A673 (cell line): Measurements from ENCODE around the gene EGFR. TPM values are rescaled to one million over a fixed set of nuclear protein-coding genes. Genes with fewer than 3 reads are reported as not detected.
A peak's percentile ranks its signal among the peaks of the same experiment; 100 is the strongest.

Source experiments
- BruUV-seq: library from RNA; stranded (reverse); fragments of 400-500 nt; replicated peaks from 2 replicates; lab custom pipeline; 2021; lab: Mats Ljungman, UMichigan
- CTCF ChIA-PET: fragments of 300-600 bp; sonication (Branson Sonifier 250); formaldehyde crosslinking; loops from one replicate; lab custom pipeline; 2022; ENCODE audit warnings: antibody characterized with exemption; lab: Charles Lee
- POLR2A ChIA-PET: fragments of 300-600 bp; sonication (Branson Sonifier 250); formaldehyde crosslinking; loops from one replicate; lab custom pipeline; 2022; ENCODE audit warnings: antibody characterized with exemption; ENCODE audit not compliant: low non-redundant PET; lab: Charles Lee
- DNase-seq: peaks from one replicate; pipeline ENCODE4 v3.0.0-alpha.2; 2015; ENCODE audit warnings: low spot score
- H3K27ac ChIP-seq: fragments of 200-600 bp; sonication (generic); 2 replicates; pipeline ENCODE4 v1.5.1; 2016; ENCODE audit warnings: mixed run types, low read depth, mild to moderate bottlenecking, mixed read lengths, antibody characterized with exemption, low read length; ENCODE audit not compliant: poor library complexity, severe bottlenecking
- H3K27me3 ChIP-seq: fragments of 200-600 bp; sonication (generic); replicated peaks from 2 replicates; pipeline ENCODE4 v1.6.1; 2017; ENCODE audit warnings: mixed run types, low read depth, mild to moderate bottlenecking, mixed read lengths, antibody characterized with exemption, low read length; ENCODE audit not compliant: insufficient read depth, poor library complexity
- H3K36me3 ChIP-seq: fragments of 200-600 bp; sonication (generic); 2 replicates; pipeline ENCODE4 v1.6.1; 2016; ENCODE audit warnings: mixed run types, mild to moderate bottlenecking, mixed read lengths, antibody characterized with exemption, low read length; ENCODE audit not compliant: insufficient read depth, poor library complexity, severe bottlenecking
- H3K4me1 ChIP-seq: fragments of 200-600 bp; sonication (generic); 2 replicates; pipeline ENCODE4 v1.6.1; 2017; ENCODE audit warnings: mixed run types, mild to moderate bottlenecking, mixed read lengths, antibody characterized with exemption, low read length; ENCODE audit not compliant: insufficient read depth, poor library complexity, severe bottlenecking
- H3K4me3 ChIP-seq: fragments of 200-600 bp; sonication (generic); 2 replicates; pipeline ENCODE4 v1.5.1; 2016; ENCODE audit warnings: low read depth, mixed run types, mild to moderate bottlenecking, mixed read lengths, low read length; ENCODE audit not compliant: poor library complexity, severe bottlenecking
- H3K9me3 ChIP-seq: fragments of 200-600 bp; sonication (generic); 2 replicates; pipeline ENCODE4 v1.6.1; 2016; ENCODE audit warnings: mixed run types, low read depth, mild to moderate bottlenecking, mixed read lengths, antibody characterized with exemption, low read length; ENCODE audit not compliant: poor library complexity, severe bottlenecking
- CTCF ChIP-seq: fragments of 300-800, 200-600 bp; sonication (generic); conservative IDR thresholded peaks from 2 replicates; pipeline ENCODE4 v1.5.1; 2017; ENCODE audit warnings: low read depth, mild to moderate bottlenecking, antibody characterized with exemption, low read length, moderate library complexity, mixed read lengths
- EZH2 ChIP-seq: fragments of 200-600 bp; sonication (generic); IDR thresholded peaks from 2 replicates; pipeline ENCODE4 v1.6.1; 2017; ENCODE audit warnings: borderline replicate concordance, low read depth, mild to moderate bottlenecking, mixed read lengths, antibody characterized with exemption, low read length; ENCODE audit not compliant: poor library complexity, severe bottlenecking
- intact Hi-C: fragments of 100-400 bp; cut with micrococcal nuclease; formaldehyde crosslinking; loops from one replicate; pipeline ENCODE4 v1.10.0; 2022; ENCODE audit not compliant: unreplicated experiment
- total RNA-seq: library from RNA; stranded (reverse); gene quantifications from 2 replicates; pipeline ENCODE4 v1.2.3, GENCODE V29; 2021

The EGFR gene
- total RNA-seq, 1 experiment from 2014 or later, result 0.84 TPM

GRCh38 chr7:55088107-55088506 lies 69.3 kb downstream of the EGFR start:
- CTCF ChIA-PET, result no interaction called here
- Histone ChIP-seq H3K27me3 (no peaks in the 10 kb centered on the region), H3K4me3 (no peak overlapping the region), H3K9me3 (no peaks in the 10 kb centered on the region), H3K4me1 (peaks cover 18% of the 10 kb centered on the region), H3K27ac (no peak overlapping the region), H3K36me3 (no peaks in the 10 kb centered on the region)
- TF ChIP-seq CTCF (no peak), EZH2 (no peak)
- POLR2A ChIA-PET, result no interaction called here
- no TSS peak for BruUV-seq
- intact Hi-C loops, result no loop called here
- no peak for DNase-seq

GRCh38 chr7:55088620-55089019 lies 69.8 kb downstream of the EGFR start:
- intact Hi-C loops, result no loop called here
- Histone ChIP-seq H3K4me3 (no peak overlapping the region), H3K4me1 (peaks cover 18% of the 10 kb centered on the region), H3K36me3 (no peaks in the 10 kb centered on the region), H3K9me3 (no peaks in the 10 kb centered on the region), H3K27ac (no peak overlapping the region), H3K27me3 (no peaks in the 10 kb centered on the region)
- no peak for DNase-seq
- TF ChIP-seq EZH2 (no peak), CTCF (no peak)
- ChIA-PET POLR2A (no interaction called here), CTCF (no interaction called here)
- no TSS peak for BruUV-seq

GRCh38 chr7:55092186-55092974 lies 73.6 kb downstream of the EGFR start:
- H3K27me3 ChIP-seq, result no peaks in the 10 kb centered on the region
- TF ChIP-seq EZH2, result no peak
- no peak for TF ChIP-seq CTCF
- BruUV-seq, result no TSS peak
- no peak overlapping the region for H3K4me3 ChIP-seq
- no peaks in the 10 kb centered on the region for H3K9me3 ChIP-seq
- ChIA-PET POLR2A (interaction anchor here (0.6 kb wide), 1 partner anchor 27 kb away, joined by 9 read pairs; no protein-coding TSS in a partner anchor), CTCF (no interaction called here)
- no peak overlapping the region for H3K27ac ChIP-seq
- peak; percentile 6 for DNase-seq
- intact Hi-C loops, result no loop called here
- no peaks in the 10 kb centered on the region for H3K36me3 ChIP-seq
- H3K4me1 ChIP-seq, result no peaks in the 10 kb centered on the region
